Subcutaneous abdominal adipose tissue (tissue), 5 donors: ENCODE data around the gene ADARB2.

Source experiments
- H3K27ac ChIP-seq: one replicate; pipeline ENCODE4 v1.7.0; 2013; ENCODE audit warnings: low read depth, mild to moderate bottlenecking, inconsistent platforms, low read length, moderate library complexity
- H3K27me3 ChIP-seq, 5 donors: one replicate each; pipeline ENCODE4 v1.7.0; 2013; ENCODE audit warnings: low read length in 5 of 5, inconsistent platforms in 1 of 5; ENCODE audit not compliant: control insufficient read depth in 5 of 5, insufficient read depth in 4 of 5
- H3K36me3 ChIP-seq, 5 donors: one replicate each; pipeline ENCODE4 v1.7.0; 2013; ENCODE audit warnings: low read length in 5 of 5; ENCODE audit not compliant: control insufficient read depth in 5 of 5, insufficient read depth in 5 of 5
- H3K4me1 ChIP-seq, 5 donors: one replicate each; pipeline ENCODE4 v1.7.0; 2013; ENCODE audit warnings: low read length in 5 of 5, mild to moderate bottlenecking in 3 of 5, moderate library complexity in 1 of 5; ENCODE audit not compliant: control insufficient read depth in 5 of 5, insufficient read depth in 5 of 5
- H3K4me3 ChIP-seq, 5 donors: one replicate each; pipeline ENCODE4 v1.7.0; 2013; ENCODE audit warnings: low read length in 5 of 5, low read depth in 1 of 5
- H3K9ac ChIP-seq, 5 donors: one replicate each; pipeline ENCODE4 v1.7.0; 2013; ENCODE audit warnings: low read length in 5 of 5, mild to moderate bottlenecking in 4 of 5, moderate library complexity in 3 of 5
- H3K9me3 ChIP-seq, 5 donors: one replicate each; pipeline ENCODE4 v1.7.0; 2013; ENCODE audit warnings: low read length in 5 of 5; ENCODE audit not compliant: control insufficient read depth in 5 of 5
- donor health status: healthy.
- donor health status: healthy.
- donor health status: healthy.
- donor health status: healthy.
- donor health status: healthy.

ADARB2 gene

GRCh38 chr10:1408651-1409367 is 328.5 kb downstream of the ADARB2 start:
- peaks cover 2 to 25% (median 12%) of the 10 kb centered on the region in 5 donors for H3K27me3 ChIP-seq
- no peak overlapping the region for H3K9ac ChIP-seq
- H3K36me3 ChIP-seq = no peaks in the 10 kb centered on the region
- H3K4me3 ChIP-seq = no peak overlapping the region
- H3K27ac ChIP-seq = no peak overlapping the region
- H3K9me3 ChIP-seq = no peaks in the 10 kb centered on the region
- no peaks in the 10 kb centered on the region for H3K4me1 ChIP-seq

GRCh38 chr10:1406967-1407945 is 330.1 kb downstream of the ADARB2 start:
- Histone ChIP-seq H3K4me3 (no peak overlapping the region), H3K36me3 (no peaks in the 10 kb centered on the region), H3K9me3 (no peaks in the 10 kb centered on the region), H3K4me1 (no peaks in the 10 kb centered on the region), H3K9ac (no peak overlapping the region), H3K27ac (no peak overlapping the region), H3K27me3 (peaks cover 2 to 15% (median 11%) of the 10 kb centered on the region in 5 donors)

DNA sequence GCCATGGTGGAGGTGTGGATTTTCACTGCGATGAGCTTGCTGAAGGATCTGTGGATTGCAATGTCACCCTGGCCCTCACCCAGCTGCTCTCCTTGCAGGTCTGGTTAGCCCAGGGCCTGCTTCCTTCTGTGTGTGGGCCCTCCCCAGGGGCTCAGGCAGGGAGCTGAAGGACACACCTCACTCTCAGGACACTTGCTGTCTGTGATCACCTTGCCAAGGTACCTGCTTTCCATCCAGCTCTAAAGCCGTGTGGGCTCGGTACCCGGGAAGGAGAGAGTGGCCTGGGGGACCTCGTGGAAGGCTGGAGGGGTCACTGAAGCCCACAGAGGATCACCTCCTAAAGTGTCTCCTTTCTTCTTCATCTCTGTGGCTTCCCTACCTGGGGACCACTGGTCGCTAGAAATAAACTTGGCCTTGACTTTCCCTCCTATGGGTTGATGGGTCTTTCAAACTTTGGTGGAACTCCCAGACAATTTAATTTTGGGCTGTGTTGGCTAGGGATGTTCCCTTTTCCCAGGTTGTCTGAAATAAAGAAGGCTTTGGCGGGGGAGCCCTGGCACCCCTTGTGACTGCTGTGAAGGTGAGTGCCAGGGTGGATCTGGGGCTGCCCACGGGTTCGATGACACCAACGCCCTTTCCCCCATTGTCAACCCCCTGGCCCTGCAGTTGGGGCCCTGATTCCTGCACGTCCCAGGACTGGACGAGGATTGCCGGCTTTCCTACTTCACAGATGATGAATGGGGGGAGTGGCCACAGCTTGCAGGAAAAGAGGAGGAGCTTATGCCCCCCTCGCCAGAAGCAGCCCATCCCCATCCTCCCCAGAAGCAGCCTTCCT is 331.0 kb downstream of the ADARB2 start:
- no peaks in the 10 kb centered on the region for H3K36me3 ChIP-seq
- H3K27ac ChIP-seq = no peak overlapping the region
- H3K27me3 ChIP-seq = peaks cover 2 to 15% (median 6%) of the 10 kb centered on the region in 5 donors
- H3K9me3 ChIP-seq = no peaks in the 10 kb centered on the region
- H3K4me3 ChIP-seq = no peak overlapping the region
- no peak overlapping the region for H3K9ac ChIP-seq
- H3K4me1 ChIP-seq = no peaks in the 10 kb centered on the region

DNA sequence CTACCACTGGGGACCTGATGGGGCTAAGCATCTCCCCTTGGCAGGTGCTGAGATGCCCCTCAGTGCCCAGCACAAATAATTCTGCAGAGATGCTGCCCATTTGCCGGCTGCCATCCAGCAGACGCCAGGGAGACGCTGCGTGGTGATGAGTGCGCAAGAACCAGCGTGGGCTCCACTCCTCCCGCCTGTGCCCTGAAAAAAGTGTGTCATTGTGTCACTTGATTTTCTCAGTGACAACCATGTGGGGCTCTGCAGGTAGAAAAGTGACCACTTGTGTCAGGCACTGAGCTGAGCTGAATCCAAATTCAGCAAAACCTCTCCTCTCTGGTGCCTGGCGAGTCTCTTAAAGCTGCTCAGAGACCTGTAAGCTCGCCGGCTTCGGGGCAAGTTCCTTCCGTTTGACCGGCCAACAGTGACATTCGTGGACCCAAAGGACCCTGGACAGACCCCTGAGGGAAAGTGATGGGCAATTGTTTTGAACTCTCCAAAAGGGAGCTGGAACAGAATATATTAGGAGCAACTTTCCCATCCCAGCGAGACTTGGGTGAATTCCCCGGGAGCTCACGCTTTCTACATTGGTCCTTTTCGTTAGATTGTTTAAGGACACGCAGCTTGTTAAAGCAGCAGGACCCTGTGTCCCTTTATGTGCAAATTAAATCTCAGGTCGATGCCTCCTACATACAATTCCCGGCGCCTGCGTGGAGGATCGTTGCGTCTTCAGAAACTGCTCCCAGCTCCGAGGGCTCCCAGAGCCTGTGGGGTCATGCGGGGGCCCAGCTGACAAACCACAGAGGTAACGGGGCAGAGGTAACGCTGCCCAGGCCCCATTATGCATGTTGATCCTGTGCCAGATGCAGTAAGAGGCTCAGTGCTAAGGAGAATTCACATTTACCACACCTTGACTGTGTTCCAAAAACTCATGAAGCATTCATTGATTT is 332.7 kb downstream of the ADARB2 start:
- Histone ChIP-seq H3K4me1 (no peaks in the 10 kb centered on the region), H3K27me3 (peaks cover 2 to 25% (median 14%) of the 10 kb centered on the region in 5 donors)

DNA sequence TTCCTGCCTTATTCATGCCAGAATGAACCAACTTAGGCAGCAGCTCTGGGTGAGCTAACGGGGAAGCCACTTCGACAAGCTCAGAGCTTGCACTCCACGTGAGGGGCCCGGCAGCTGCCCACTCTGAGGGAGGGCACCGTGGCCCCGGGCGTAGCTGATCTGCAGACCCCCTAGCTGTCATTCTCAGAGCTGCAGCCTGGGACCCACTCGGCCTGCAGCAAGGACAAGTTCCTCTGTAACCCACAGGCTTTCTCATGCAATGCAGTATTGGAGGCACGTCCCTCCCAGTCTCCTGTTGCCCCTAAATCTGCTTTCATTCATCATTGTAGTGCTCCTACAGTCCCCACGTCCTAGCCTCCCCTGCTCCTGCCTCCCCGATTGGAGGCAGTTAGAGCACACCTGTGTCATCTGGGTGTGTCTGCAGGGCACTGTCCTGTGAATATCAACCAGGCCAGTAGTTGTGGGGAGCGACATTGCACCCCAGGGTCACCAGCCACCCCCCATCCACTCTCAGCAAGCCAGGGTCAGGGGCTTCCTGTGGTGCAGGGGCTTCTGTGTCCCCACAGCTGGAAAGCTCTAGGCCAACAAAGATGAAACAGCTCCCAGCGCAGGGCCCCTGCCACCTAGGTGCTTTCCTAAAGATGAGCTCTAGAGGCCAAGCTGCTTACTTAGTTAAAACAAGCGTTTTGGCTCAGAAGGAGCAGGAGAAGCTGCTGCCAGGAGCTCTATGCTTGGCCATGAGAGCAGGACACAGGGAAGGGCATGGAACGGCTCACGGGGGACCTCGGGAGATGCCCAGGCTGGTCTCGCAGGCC is 333.6 kb downstream of the ADARB2 start:
- peaks cover 2 to 25% (median 16%) of the 10 kb centered on the region in 5 donors for H3K27me3 ChIP-seq
- H3K36me3 ChIP-seq = no peaks in the 10 kb centered on the region
- no peak overlapping the region for H3K9ac ChIP-seq
- no peak overlapping the region for H3K27ac ChIP-seq
- H3K4me3 ChIP-seq = no peak overlapping the region
- H3K9me3 ChIP-seq = no peaks in the 10 kb centered on the region
- no peaks in the 10 kb centered on the region for H3K4me1 ChIP-seq

More for the DNA sequence above, 332.7 kb downstream of the ADARB2 start:
- Histone ChIP-seq H3K9me3 (no peaks in the 10 kb centered on the region), H3K27ac (no peak overlapping the region), H3K36me3 (no peaks in the 10 kb centered on the region), H3K9ac (no peak overlapping the region), H3K4me3 (no peak overlapping the region)

DNA sequence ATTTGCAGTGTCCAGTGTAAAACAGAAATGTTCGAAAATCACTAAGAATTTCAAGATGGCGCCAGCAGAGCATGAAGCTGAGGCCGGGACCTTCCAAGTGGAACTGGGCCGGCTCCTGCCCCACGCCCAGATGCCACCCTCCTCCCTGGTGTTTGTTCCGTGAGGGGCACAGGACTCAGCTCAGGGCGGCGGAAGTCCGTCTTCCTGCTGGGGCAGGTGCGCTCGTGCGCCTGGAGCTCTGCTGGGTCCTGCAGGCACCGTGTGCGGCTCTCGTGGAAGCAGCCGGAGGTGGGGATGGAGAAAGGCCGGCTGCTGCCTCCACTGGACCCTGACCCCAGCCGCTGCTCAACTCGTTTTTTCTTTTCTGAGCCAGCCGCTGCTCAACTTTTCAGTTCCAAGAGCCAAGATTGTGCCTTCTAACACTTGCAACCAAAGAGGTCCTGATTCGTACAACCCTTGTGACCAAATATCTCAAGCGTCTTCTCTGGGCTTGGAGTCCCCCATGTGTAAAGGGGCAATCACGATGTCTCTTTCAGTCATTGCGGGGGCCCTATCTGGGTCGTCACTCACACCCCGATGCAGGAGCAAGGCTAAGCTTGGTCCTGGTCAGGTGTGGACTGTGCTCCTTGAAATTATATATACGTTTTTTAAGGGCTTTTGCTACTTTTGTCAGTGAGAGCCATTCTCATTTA is 334.4 kb downstream of the ADARB2 start:
- Histone ChIP-seq H3K4me1 (no peaks in the 10 kb centered on the region), H3K27ac (no peak overlapping the region), H3K9me3 (no peaks in the 10 kb centered on the region), H3K4me3 (no peak overlapping the region), H3K27me3 (peaks cover 2 to 25% (median 16%) of the 10 kb centered on the region in 5 donors), H3K36me3 (no peaks in the 10 kb centered on the region), H3K9ac (no peak overlapping the region)

DNA sequence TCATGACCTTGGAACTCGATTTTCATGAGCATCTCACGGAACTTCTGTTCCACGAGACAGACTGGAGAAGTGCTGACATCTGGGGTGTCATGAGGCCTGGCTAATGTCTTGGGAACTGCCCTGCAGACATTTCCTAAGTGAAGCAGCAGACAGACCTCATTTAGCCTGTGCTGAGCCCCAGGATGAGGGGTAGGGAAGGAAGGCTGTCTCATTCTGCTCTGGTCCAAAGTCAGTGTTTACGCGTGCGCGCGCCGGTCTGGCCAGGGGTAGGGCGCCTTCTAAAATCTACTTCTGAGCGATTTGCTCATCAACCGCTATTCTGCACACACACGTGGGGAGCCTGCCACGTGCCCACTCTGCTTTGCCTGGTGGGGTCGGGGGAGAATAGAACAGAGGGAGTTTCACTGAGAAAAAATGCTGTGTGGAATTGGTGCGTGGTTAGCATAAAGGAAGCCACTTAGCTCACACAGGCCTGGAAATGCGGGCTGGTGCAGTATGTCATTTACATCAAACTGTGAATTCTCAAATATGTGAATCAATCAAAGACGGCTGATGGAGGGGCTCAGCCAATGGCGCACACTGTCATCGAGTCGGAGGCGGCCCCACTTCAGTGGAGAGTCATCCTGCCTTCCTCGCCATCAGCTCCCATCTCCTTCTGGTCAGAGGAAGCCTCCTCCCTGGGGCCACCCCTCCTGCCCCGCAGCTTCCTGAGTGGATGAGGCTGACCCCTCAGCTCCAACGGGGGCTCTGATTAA is 335.1 kb downstream of the ADARB2 start:
- H3K4me1 ChIP-seq = no peaks in the 10 kb centered on the region
- no peaks in the 10 kb centered on the region for H3K36me3 ChIP-seq
- H3K27ac ChIP-seq = no peak overlapping the region
- H3K9me3 ChIP-seq = no peaks in the 10 kb centered on the region
- H3K4me3 ChIP-seq = no peak overlapping the region
- no peak overlapping the region for H3K9ac ChIP-seq
- H3K27me3 ChIP-seq = peaks cover 2 to 25% (median 14%) of the 10 kb centered on the region in 5 donors
